Type B pancreatic cell (in vitro differentiated cells): ENCODE results near the gene CMTM5. TPM values are rescaled to one million over a fixed set of nuclear protein-coding genes. Genes with fewer than 3 reads are reported as not detected.

ENCODE experiments used
- DNase-seq: peaks from one replicate; pipeline ENCODE4 v3.0.0; 2021; ENCODE audit warnings: mixed read lengths; ENCODE audit not compliant: unreplicated experiment; ENCODE audit errors: extremely low spot score
- H3K27ac Mint-ChIP-seq: 2 replicates; pipeline ENCODE4 v1.8.0; 2021; ENCODE audit warnings: mild to moderate bottlenecking, mixed read lengths
- H3K27me3 Mint-ChIP-seq: 2 replicates; pipeline ENCODE4 v1.8.0; 2021; ENCODE audit warnings: mixed read lengths
- H3K36me3 Mint-ChIP-seq: 2 replicates; pipeline ENCODE4 v1.8.0; 2021; ENCODE audit warnings: mixed read lengths
- H3K4me1 Mint-ChIP-seq: one replicate; pipeline ENCODE4 v1.8.0; 2021; ENCODE audit warnings: mixed read lengths; ENCODE audit not compliant: unreplicated experiment
- H3K4me3 Mint-ChIP-seq: 2 replicates; pipeline ENCODE4 v1.8.0; 2021; ENCODE audit warnings: mild to moderate bottlenecking, mixed read lengths
- H3K9me3 Mint-ChIP-seq: 2 replicates; pipeline ENCODE4 v1.8.0; 2021; ENCODE audit warnings: mixed read lengths
- CTCF ChIP-seq: fragments of 200-600 bp; sonication (generic); conservative IDR thresholded peaks from 2 replicates; pipeline ENCODE4 v1.5.0; 2021; ENCODE audit warnings: antibody characterized with exemption, mild to moderate bottlenecking
- total RNA-seq: library from RNA; stranded (reverse); gene quantifications from 2 replicates; pipeline ENCODE4 v1.2.1, GENCODE V29; 2021; ENCODE audit warnings: low replicate concordance

Gene CMTM5
- total RNA-seq, 1 donor from 2014 or later: 0.19 TPM

DNA sequence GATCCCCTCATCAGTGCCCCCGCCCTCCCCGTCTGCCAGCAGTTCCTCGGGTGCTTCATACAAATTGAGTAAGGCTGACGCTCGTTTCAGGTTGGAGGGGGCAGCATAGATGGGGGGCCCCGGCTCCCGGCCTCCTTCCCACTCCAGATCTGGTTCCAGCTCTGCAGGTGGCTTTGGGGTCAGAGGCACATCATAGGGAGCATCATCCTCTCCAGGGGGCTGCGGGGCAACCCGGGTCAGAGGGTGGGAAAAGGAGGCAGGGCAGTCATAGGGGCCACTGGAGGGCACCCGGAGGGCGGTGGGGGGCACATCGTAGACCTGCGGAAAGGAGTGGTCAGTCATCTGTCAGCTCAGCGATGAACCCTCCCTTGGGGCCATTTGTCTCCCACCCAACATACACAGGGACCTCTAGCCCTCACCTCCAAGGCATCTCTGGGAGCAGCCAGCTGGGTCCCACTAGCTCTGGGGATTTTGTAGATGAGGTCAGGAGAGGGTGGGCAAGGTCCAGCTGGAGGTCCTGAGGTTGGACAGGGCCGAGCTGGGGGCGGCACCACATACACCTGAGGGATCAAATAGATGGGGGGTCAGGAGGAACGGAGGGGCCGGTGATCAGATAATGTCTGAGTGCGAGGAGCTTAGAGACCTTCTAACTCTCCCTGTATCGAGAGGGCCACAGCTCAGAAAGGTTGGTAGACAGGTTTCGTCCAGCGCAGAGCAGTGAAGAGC is 17.0 kb upstream of the CMTM5 start:
- Mint-ChIP-seq H3K4me1 (peaks cover 21% of the 10 kb centered on the region), H3K4me3 (no peak overlapping the region), H3K36me3 (peaks cover 24% of the 10 kb centered on the region), H3K27ac (no peak overlapping the region), H3K27me3 (no peaks in the 10 kb centered on the region), H3K9me3 (no peaks in the 10 kb centered on the region)
- TF ChIP-seq CTCF: no peak
- DNase-seq: no peak

GRCh38 chr14:23360496-23360895 is 16.4 kb upstream of the CMTM5 start:
- Mint-ChIP-seq H3K4me1 (peaks cover 21% of the 10 kb centered on the region), H3K4me3 (no peak overlapping the region), H3K27ac (no peak overlapping the region), H3K9me3 (no peaks in the 10 kb centered on the region), H3K36me3 (peaks cover 24% of the 10 kb centered on the region), H3K27me3 (no peaks in the 10 kb centered on the region)
- no peak for TF ChIP-seq CTCF
- DNase-seq: no peak

- Mint-ChIP-seq H3K27ac (peak overlapping the region; percentile 11), H3K27me3 (no peaks in the 10 kb centered on the region)
- no peak for TF ChIP-seq CTCF
These were observed 15.5 kb upstream of the CMTM5 start for GRCh38 chr14:23361320-23361719.

DNA sequence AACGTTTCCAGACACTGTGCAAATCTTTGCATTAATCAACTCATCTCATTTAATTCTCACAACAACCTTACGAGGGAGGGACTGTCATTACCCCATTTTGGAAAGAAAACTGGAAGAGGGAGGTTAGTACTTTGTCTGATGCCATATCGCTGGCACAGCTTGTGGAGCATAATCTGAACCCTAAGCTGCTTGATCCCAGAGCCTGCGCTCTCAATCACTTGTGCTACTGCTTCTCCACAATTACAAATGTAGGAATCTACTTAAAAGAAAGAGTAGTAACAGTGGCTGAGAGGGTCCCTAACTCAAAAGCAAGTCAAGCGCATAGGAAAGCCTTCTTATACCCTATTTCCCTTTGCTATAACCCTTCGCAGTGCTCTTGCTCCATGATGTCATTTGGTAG is 15.1 kb upstream of the CMTM5 start:
- TF ChIP-seq CTCF: no peak
- DNase-seq: no peak
- Mint-ChIP-seq H3K9me3 (no peaks in the 10 kb centered on the region), H3K36me3 (peaks cover 17% of the 10 kb centered on the region), H3K4me3 (peak overlapping the region; percentile 63), H3K4me1 (peaks cover 24% of the 10 kb centered on the region), H3K27me3 (peaks cover 1% of the 10 kb centered on the region), H3K27ac (no peak overlapping the region)

More at GRCh38 chr14:23361320-23361719, 15.5 kb upstream of the CMTM5 start:
- no peaks in the 10 kb centered on the region for H3K9me3 Mint-ChIP-seq
- H3K4me3 Mint-ChIP-seq: peak overlapping the region; percentile 63
- no peak for DNase-seq
- peaks cover 20% of the 10 kb centered on the region for H3K36me3 Mint-ChIP-seq
- H3K4me1 Mint-ChIP-seq: peaks cover 21% of the 10 kb centered on the region

DNA sequence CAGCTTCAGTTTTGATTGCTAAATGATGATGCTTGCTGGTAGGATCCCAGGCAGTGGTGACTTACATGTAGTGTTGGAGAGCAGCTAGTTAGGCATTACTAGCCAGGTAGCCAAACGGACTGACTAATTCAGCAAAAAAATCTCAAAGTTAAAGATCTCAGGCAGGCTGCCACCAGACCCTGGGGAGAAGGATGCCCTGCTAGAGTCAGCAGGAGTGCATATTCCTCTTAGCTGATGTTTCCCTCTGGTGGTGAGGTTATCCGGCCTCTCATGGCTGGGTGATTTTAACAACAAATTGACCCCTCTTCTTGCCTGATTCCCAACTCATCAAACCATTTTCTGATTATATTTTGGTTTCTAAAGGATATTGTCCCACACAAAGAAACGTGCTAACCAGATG is 14.6 kb upstream of the CMTM5 start:
- peak; percentile 53 for TF ChIP-seq CTCF
- Mint-ChIP-seq H3K4me1 (peaks cover 28% of the 10 kb centered on the region), H3K9me3 (no peaks in the 10 kb centered on the region), H3K27me3 (peaks cover 6% of the 10 kb centered on the region), H3K36me3 (peaks cover 17% of the 10 kb centered on the region), H3K4me3 (peak overlapping the region; percentile 55), H3K27ac (no peak overlapping the region)
- no peak for DNase-seq
